ENCODE measurements around the gene ICOS. TPM values are rescaled to one million over a fixed set of nuclear protein-coding genes. Genes with fewer than 3 reads are reported as not detected.

ICOS gene
- not detected in 2 replicates for total RNA-seq

GRCh38 chr2:203936535-203936934 is at the start of gene ICOS:
Gene ICOS (plus strand): TSS chr2:203936763. CDS start chr2:203936815, 52 bp downstream.

Other genes starting within 250 kb of the ICOS start
- gene CD28, start 230.1 kb upstream of the ICOS start, total RNA-seq, result under 0.01 TPM in 2 replicates
- not detected in 2 replicates for gene CTLA4, start 69.0 kb upstream of the ICOS start, total RNA-seq